NCI-H446 treated with DMSO at 0.1 percent for 48 hours (cell line): Measurements from ENCODE around the gene CDT1.
"Not testable (repeated sequence)": the region's sequence is repeated elsewhere in the genome, so short reads cannot be mapped to it uniquely, and the experiment has no call there.

Experiments used
- DNase-seq: peaks from one replicate; lab custom pipeline; 2025; lab: John Stamatoyannopoulos, UW

CDT1 gene

GRCh38 chr16:88817785-88818574, 14.4 kb downstream of the CDT1 start:
- DNase-seq = no peak

- DNase-seq = no peak
Observed at GRCh38 chr16:88818575-88818874, 14.9 kb downstream of the CDT1 start.

- no peak for DNase-seq
Observed at GRCh38 chr16:88819126-88819525, 15.5 kb downstream of the CDT1 start.

GRCh38 chr16:88820385-88821025, 16.9 kb downstream of the CDT1 start:
- DNase-seq = no peak

- DNase-seq = no peak
Observed at GRCh38 chr16:88821168-88821850, 17.7 kb downstream of the CDT1 start.

- DNase-seq = no peak
Observed at GRCh38 chr16:88822281-88823040, 18.9 kb downstream of the CDT1 start.

DNA sequence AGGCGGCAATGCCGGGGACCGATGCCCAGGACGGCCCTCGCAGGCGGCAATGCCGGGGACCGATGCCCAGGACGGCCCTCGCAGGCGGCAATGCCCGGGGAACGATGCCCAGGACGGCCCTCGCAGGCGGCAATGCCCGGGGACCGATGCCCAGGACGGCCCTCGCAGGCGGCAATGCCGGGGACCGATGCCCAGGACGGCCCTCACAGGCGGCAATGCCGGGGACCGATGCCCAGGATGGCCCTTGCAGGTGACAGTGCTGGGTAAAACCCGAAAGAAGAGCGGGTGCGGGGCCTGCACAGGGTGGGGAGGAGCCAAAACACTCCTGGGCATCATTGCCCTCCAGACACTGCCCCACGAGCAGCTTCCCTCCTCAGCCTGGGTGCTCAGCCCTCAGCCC, 20.1 kb downstream of the CDT1 start:
- DNase-seq = not testable (repeated sequence)

DNA sequence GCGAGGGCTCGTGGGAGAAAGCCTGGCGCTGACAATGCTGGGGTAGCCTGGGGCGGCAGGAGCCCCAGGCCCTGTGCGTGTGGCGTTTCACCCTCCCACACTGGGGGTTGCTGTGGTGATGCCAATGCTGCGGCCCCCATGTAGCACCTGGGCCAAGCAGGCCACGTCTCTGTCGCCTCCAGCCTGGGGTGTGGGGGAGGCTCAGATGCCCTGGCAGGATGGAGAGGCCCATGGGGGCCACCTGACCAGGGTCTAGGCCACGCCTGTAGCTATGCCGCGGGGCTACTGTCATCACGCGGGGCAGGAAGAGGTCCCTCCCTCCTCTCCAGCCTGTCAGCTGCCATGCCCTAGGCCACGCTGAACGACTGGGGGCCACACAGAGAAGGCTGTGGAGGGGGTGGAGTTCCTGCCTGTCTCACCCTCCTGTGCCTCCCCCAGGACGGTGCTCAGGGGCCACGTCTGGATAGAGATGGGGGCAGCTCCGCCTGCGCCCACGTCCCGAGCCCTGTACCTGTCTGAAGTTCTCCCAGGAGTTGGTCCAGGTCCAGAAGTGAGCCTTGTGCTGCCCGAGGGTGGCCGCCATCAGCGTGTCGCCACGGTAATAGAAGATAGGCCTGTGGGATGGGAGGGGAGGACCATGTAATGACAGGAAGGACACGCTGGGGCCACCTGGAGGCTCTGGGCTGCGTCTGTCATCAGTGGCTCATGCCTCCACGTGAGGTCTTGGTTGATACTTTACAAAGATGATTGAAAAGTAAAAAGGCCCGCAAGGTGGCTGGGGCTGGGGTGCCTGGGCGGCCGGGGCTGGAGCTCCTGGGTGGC, 20.9 kb downstream of the CDT1 start:
- DNase-seq = no peak

- DNase-seq = no peak
Observed at GRCh38 chr16:88825146-88825545, 21.6 kb downstream of the CDT1 start.

GRCh38 chr16:88826070-88826840, 22.7 kb downstream of the CDT1 start:
- no peak for DNase-seq

GRCh38 chr16:88827727-88828126, 24.1 kb downstream of the CDT1 start:
- DNase-seq = no peak

DNA sequence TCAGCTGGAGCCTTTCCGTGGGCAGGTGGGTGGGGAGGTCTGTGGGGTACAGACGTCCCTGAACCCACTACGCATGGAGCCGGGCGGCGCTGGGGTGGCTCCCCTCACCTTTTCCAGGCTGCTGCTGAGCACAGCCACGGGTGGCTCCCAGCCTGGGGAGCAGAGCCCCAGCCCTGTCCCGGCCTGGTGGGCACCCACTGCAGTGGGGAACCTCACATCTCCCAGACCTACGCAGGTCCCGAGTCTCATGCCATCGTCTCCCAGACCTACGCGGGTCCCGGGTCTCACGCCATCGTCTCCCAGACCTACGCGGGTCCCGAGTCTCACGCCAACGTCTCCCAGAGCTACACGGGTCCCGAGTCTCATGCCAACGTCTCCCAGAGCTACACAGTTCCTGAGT, 25.1 kb downstream of the CDT1 start:
- no peak for DNase-seq

GRCh38 chr16:88830258-88830657, 26.7 kb downstream of the CDT1 start:
- DNase-seq = no peak

DNA sequence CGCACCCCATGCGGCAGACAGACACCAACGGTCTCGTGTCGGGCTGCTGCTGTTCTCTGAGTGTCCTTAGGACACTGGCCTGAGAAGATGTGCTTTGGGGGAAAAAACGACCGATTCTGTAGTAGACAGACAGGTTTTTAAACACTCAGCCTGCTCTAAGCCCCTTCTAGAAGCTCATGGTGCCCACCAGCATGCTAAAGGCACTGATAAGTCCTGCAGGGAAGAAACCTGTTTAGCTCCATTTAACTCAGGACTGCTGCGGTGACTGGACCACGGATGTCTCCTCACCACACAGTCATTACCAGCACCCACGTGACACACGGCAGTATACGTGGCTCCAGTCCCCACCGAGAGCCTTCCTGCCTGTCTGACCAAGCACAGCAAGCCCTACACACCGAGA, 27.2 kb downstream of the CDT1 start:
- DNase-seq = no peak

GRCh38 chr16:88831838-88832237, 28.2 kb downstream of the CDT1 start:
- DNase-seq = no peak

DNA sequence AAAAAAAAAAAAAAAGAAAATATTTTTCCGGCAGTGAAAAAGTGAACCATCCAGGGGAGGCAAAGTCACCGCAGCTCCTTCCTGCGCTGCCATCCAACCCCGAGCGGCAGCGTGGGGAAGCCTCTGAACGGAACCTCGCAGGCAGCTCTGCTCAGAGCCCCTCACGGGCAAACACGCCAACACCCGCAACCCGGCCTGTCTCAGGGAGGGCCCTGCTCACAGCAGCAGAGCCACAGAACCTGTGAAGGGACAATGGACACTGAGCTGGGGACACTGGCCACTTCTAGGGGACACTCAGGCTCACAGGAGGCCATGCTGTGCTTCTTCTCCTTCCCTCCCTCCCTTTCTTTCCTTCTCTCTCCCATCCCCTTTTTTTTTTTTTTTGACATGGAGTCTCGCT, 29.5 kb downstream of the CDT1 start:
- no peak for DNase-seq

DNA sequence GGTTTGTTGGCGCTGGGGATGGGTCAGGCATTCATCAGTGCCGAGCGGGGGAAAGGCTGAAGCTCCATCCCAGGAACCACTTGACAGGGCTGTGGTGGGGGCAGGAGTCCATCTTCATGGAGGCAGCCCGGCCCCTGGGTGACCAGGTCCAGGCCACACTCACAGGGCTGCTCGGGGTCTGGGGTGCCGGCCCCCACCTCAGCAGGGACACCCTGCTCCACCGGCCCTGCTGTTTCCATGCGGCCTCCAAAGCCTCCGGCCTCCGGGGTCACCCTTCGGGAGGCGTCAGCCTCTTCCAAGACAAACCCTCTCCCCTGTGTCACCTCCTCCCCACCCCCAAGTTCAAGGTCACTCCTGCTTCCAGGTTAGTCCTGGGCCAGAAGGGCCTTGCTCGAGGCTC, 31.1 kb downstream of the CDT1 start:
- DNase-seq = no peak

DNA sequence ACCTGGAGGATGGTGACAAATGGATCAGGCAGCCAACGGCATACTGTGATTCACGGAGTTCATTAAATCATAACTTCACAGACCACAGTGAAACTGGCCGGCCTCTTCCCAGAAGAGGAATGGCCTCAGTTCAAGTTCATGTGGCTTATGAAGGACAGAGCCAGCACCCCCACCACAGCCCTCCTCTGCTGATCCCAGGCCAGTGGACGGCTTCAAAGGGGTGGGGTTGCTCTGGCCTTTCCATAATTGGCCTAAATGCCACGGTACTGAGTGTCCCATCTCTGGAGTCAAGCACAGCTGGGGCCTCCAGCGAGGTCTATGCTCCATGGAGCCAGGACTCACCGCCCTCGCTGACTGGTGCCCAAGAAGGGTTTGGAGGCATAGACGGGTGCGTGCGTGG, 31.8 kb downstream of the CDT1 start:
- DNase-seq = no peak

DNA sequence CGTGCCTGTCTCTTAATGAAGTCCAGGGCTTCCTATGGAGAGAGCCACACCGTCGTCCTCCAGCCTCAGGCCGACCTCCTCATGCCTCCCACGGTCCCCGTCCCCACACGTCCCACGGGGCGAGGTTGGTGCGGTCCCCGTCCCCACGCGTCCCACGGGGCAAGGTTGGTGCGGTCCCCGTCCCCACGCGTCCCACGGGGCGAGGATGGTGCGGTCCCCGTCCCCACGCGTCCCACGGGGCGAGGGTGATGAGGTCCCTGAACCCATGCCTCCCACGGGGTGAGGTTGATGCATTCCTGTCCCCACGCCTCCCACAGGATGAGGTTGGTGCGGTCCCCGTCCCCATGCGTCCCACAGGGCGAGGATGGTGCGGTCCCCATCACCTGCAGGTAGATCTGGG, 32.2 kb downstream of the CDT1 start:
- no peak for DNase-seq

GRCh38 chr16:88836791-88837190, 33.2 kb downstream of the CDT1 start:
- DNase-seq = no peak

- no peak for DNase-seq
Observed at GRCh38 chr16:88837806-88838205, 34.2 kb downstream of the CDT1 start.
